NT2/D1 (cell line): ENCODE data around the gene SLC24A3.

ENCODE experiments used
- SUZ12 ChIP-seq: IDR thresholded peaks from 2 replicates; pipeline ENCODE4 v1.6.1; 2011; ENCODE audit not compliant: insufficient read length, insufficient read depth; ENCODE audit errors: extremely low read depth
- YY1 ChIP-seq: IDR thresholded peaks from 2 replicates; pipeline ENCODE4 v1.6.1; 2011; ENCODE audit not compliant: insufficient read length, insufficient read depth
- ZNF274 ChIP-seq: IDR thresholded peaks from 2 replicates; pipeline ENCODE4 v1.6.1; 2011; ENCODE audit warnings: mild to moderate bottlenecking, low read depth, low read length

- TF ChIP-seq YY1 (no peak), SUZ12 (no peak), ZNF274 (no peak)
Observed at GRCh38 chr20:19492687-19493336, 280.4 kb downstream of the SLC24A3 start.
